ENCODE measurements around the gene HMGB2. TPM values are rescaled to one million over a fixed set of nuclear protein-coding genes. Genes with fewer than 3 reads are reported as not detected.

Gene HMGB2
- total and polyA plus RNA-seq, 2 experiments from 2014 or later, result 50.9 to 87.0 TPM

GRCh38 chr4:173380987-173381386, 46.8 kb upstream of the HMGB2 start:
- Histone ChIP-seq H3K79me2 (peaks cover 5% of the 10 kb centered on the region), H3K4me1 (ENCODE audit: insufficient read depth) (no peaks in the 10 kb centered on the region), H4K20me1 (ENCODE audit: insufficient read depth, poor library complexity, severe bottlenecking) (no peaks in the 10 kb centered on the region), H3K9me3 (ENCODE audit: low read depth) (no peaks in the 10 kb centered on the region), H3K27me3 (no peaks in the 10 kb centered on the region), H2AFZ (no peak overlapping the region), H3K27ac (no peak overlapping the region), H3K4me3 (no peak overlapping the region), H3K4me2 (no peak overlapping the region), H3K9me2 (replicated peaks; ENCODE audit: insufficient read depth) (no peaks in the 10 kb centered on the region), H3K36me3 (replicated peaks; ENCODE audit: insufficient read depth, low read depth) (no peaks in the 10 kb centered on the region)
- TF ChIP-seq CTCF (IDR thresholded peaks at IDR 0.05; ENCODE audit: poor library complexity) (no peak), EZH2phosphoT487 (IDR thresholded peaks at IDR 0.05; ENCODE audit: low read depth, severe bottlenecking, unreplicated experiment) (no peak), EZH2 (IDR thresholded peaks at IDR 0.05; ENCODE audit: borderline replicate concordance) (no peak)
- no peak for DNase-seq (ENCODE audit: low spot score)

GRCh38 chr4:173379929-173380328, 45.8 kb upstream of the HMGB2 start:
- 97% methylated on average over 3 of the region's 3 CpGs for WGBS (ENCODE audit: low lambda C conversion rate, missing lambda C conversion rate)
- peaks cover 16% of the 10 kb centered on the region for H3K79me2 ChIP-seq
- H3K4me3 ChIP-seq, result no peak overlapping the region
- no peak overlapping the region for H2AFZ ChIP-seq
- H3K9me3 ChIP-seq (ENCODE audit: low read depth), result no peaks in the 10 kb centered on the region
- no peaks in the 10 kb centered on the region for H3K9me2 ChIP-seq (replicated peaks; ENCODE audit: insufficient read depth)
- H3K4me1 ChIP-seq (ENCODE audit: insufficient read depth), result no peaks in the 10 kb centered on the region
- TF ChIP-seq EZH2 (IDR thresholded peaks at IDR 0.05; ENCODE audit: borderline replicate concordance) (no peak), CTCF (IDR thresholded peaks at IDR 0.05; ENCODE audit: poor library complexity) (no peak), EZH2phosphoT487 (IDR thresholded peaks at IDR 0.05; ENCODE audit: low read depth, severe bottlenecking, unreplicated experiment) (no peak)
- H4K20me1 ChIP-seq (ENCODE audit: insufficient read depth, poor library complexity, severe bottlenecking), result no peaks in the 10 kb centered on the region
- no peak overlapping the region for H3K27ac ChIP-seq
- no peaks in the 10 kb centered on the region for H3K27me3 ChIP-seq
- H3K36me3 ChIP-seq (replicated peaks; ENCODE audit: insufficient read depth, low read depth), result no peaks in the 10 kb centered on the region
- no peak overlapping the region for H3K4me2 ChIP-seq
- DNase-seq (ENCODE audit: low spot score), result no peak

GRCh38 chr4:173374588-173374987, 40.4 kb upstream of the HMGB2 start:
- Histone ChIP-seq H3K36me3 (replicated peaks; ENCODE audit: insufficient read depth, low read depth) (no peaks in the 10 kb centered on the region), H3K9me2 (replicated peaks; ENCODE audit: insufficient read depth) (no peaks in the 10 kb centered on the region), H3K27me3 (no peaks in the 10 kb centered on the region), H4K20me1 (ENCODE audit: insufficient read depth, poor library complexity, severe bottlenecking) (no peaks in the 10 kb centered on the region), H3K79me2 (peaks cover 37% of the 10 kb centered on the region), H3K4me3 (no peak overlapping the region), H3K4me2 (no peak overlapping the region), H2AFZ (no peak overlapping the region), H3K9me3 (ENCODE audit: low read depth) (no peaks in the 10 kb centered on the region), H3K27ac (no peak overlapping the region), H3K4me1 (ENCODE audit: insufficient read depth) (no peaks in the 10 kb centered on the region)
- no peak for DNase-seq (ENCODE audit: low spot score)
- WGBS (ENCODE audit: low lambda C conversion rate, missing lambda C conversion rate), result 99% methylated on average over 2 of the region's 2 CpGs
- TF ChIP-seq EZH2 (IDR thresholded peaks at IDR 0.05; ENCODE audit: borderline replicate concordance) (no peak), CTCF (IDR thresholded peaks at IDR 0.05; ENCODE audit: poor library complexity) (no peak), EZH2phosphoT487 (IDR thresholded peaks at IDR 0.05; ENCODE audit: low read depth, severe bottlenecking, unreplicated experiment) (no peak)

All from hepatocyte (in vitro differentiated cells).